Measurements from ENCODE around the gene LMNTD1.
"Not testable (repeated sequence)": the region's sequence is repeated elsewhere in the genome, so short reads cannot be mapped to it uniquely, and the experiment has no call there.

Gene LMNTD1, protein sequence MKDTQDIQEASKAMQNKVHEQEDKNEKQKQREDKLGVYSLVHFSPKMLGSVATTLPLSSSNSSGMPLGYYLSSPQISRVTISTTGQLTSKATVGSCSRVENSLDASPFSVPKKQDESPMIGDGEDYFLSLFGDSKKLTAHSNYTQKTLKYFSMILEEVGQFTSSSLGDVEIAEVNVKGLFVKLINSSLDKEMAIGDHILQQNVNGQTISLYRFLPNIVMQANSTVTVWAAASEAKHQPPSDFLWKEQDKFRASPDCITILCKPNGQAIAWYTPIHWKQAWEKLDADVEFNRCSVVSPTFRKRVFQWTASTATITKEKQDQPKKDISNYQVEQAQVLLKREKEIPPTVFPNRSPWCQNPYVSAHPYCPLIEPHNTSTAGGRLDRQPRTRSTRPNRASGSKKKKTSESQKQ

DNA sequence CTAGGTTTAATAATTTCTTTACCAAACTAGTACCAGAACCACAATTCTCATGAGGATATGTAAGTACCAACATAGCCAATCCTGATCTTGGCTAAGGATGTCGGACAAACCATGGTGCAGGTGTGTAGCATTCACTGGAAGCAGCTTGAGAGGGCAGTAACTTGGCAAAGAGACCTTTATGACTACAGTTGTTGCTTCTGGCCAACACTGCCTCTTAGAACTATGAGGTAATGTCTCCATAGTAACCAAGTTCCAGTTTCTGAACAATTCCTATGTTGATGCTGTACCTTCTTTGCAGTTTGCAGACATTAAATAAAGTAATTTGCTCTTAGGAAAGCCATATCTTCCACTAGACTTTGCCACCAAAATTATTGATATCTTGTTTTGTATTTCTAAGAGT, at the start of gene LMNTD1:
Gene LMNTD1 (minus strand): TSS at position 186 of the 400 bp plus-strand sequence. CDS start 324 bp downstream, outside the sequence.
- Histone ChIP-seq H3K36me3 (ENCODE audit: control insufficient read depth in 2 of 2, insufficient read depth in 2 of 2, low read length in 2 of 2) (no peaks in the 10 kb centered on the region), H3K4me1 (ENCODE audit: control insufficient read depth in 2 of 2, insufficient read depth in 2 of 2, low read length in 2 of 2) (no peaks in the 10 kb centered on the region), H3K4me3 (ENCODE audit: low read length in 2 of 2) (no peak within 1 kb of the TSS), H3K9ac (ENCODE audit: low read depth in 1 of 2, low read length in 2 of 2) (no peak within 1 kb of the TSS), H3K9me3 (ENCODE audit: control insufficient read depth in 2 of 2, low read length in 2 of 2) (no peaks in the 10 kb centered on the region), H3K27ac (ENCODE audit: low read depth in 2 of 2, low read length in 2 of 2) (no peak within 1 kb of the TSS), H3K27me3 (ENCODE audit: control insufficient read depth in 2 of 2, insufficient read depth in 2 of 2, low read length in 2 of 2) (no peaks in the 10 kb centered on the region)

DNA sequence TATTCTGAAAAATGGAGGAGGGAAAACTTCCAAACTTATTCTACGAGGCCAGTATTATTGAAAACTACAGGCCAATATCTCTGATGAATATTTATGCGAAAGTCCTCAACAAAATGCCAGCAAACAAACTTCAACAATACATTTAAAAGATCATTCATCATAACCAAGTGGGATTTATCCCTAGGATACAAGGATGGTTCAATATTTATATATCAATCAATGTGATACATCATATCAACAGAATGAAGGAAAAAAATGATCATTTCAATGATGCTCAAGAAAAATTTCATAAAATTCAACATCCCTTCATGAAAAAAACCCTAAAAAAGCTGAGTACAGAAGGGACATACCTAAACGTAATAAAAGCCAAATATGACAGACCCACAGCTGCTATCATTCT, 45.9 kb upstream of the LMNTD1 start:
- no peaks in the 10 kb centered on the region for H3K9me3 ChIP-seq (ENCODE audit: control insufficient read depth in 2 of 2, low read length in 2 of 2)
- H3K9ac ChIP-seq (ENCODE audit: low read depth in 1 of 2, low read length in 2 of 2), result no peak overlapping the region
- no peaks in the 10 kb centered on the region for H3K27me3 ChIP-seq (ENCODE audit: control insufficient read depth in 2 of 2, insufficient read depth in 2 of 2, low read length in 2 of 2)
- no peak overlapping the region for H3K27ac ChIP-seq (ENCODE audit: low read depth in 2 of 2, low read length in 2 of 2)
- H3K36me3 ChIP-seq (ENCODE audit: control insufficient read depth in 2 of 2, insufficient read depth in 2 of 2, low read length in 2 of 2), result no peaks in the 10 kb centered on the region
- H3K4me1 ChIP-seq (ENCODE audit: control insufficient read depth in 2 of 2, insufficient read depth in 2 of 2, low read length in 2 of 2), result no peaks in the 10 kb centered on the region
- no peak overlapping the region for H3K4me3 ChIP-seq (ENCODE audit: low read length in 2 of 2)

DNA sequence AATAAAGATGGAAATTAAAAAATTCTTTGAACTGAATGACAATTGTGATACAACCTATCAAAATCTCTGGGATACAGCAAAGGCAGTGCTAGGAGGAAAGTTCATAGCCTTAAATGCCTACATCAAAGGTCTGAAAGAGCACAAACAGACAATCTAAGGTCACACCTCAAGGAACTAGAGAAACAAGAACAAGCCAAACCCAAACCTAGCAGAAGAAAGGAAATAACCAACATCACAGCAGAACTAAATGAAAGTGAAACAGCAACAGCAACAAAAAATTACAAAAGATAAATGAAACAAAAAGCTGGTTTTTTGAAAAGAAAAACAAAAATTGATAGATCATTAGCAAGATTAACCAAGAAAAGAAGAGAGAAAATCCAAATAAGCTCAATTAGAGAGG, 42.4 kb upstream of the LMNTD1 start:
- H3K4me3 ChIP-seq (ENCODE audit: low read length in 2 of 2); H3K27ac ChIP-seq (ENCODE audit: low read depth in 2 of 2, low read length in 2 of 2); H3K36me3 ChIP-seq (ENCODE audit: control insufficient read depth in 2 of 2, insufficient read depth in 2 of 2, low read length in 2 of 2); H3K9ac ChIP-seq (ENCODE audit: low read depth in 1 of 2, low read length in 2 of 2); H3K27me3 ChIP-seq (ENCODE audit: control insufficient read depth in 2 of 2, insufficient read depth in 2 of 2, low read length in 2 of 2); H3K4me1 ChIP-seq (ENCODE audit: control insufficient read depth in 2 of 2, insufficient read depth in 2 of 2, low read length in 2 of 2); H3K9me3 ChIP-seq (ENCODE audit: control insufficient read depth in 2 of 2, low read length in 2 of 2): not testable (repeated sequence)

DNA sequence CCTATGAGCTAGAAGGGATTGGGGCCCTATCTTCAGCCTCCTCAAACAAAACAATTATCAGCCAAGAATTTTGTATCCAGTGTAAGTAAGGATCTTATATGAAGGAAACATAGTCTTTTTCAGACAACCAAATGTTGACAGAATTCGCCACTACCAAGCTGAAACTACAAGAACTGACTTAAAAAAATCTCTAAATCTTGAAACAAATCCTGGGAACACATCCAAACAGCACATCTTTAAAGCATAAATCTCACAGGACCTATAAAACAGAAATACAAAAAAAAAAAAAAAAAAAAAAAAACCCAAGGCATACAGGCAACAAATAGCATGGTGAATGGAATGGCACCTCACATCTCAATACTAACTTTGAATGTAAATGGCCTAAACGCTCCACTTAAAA, 41.3 kb upstream of the LMNTD1 start:
- no peaks in the 10 kb centered on the region for H3K9me3 ChIP-seq (ENCODE audit: control insufficient read depth in 2 of 2, low read length in 2 of 2)
- no peaks in the 10 kb centered on the region for H3K4me1 ChIP-seq (ENCODE audit: control insufficient read depth in 2 of 2, insufficient read depth in 2 of 2, low read length in 2 of 2)
- H3K27ac ChIP-seq (ENCODE audit: low read depth in 2 of 2, low read length in 2 of 2), result no peak overlapping the region
- no peaks in the 10 kb centered on the region for H3K36me3 ChIP-seq (ENCODE audit: control insufficient read depth in 2 of 2, insufficient read depth in 2 of 2, low read length in 2 of 2)
- no peak overlapping the region for H3K9ac ChIP-seq (ENCODE audit: low read depth in 1 of 2, low read length in 2 of 2)
- no peak overlapping the region for H3K4me3 ChIP-seq (ENCODE audit: low read length in 2 of 2)
- H3K27me3 ChIP-seq (ENCODE audit: control insufficient read depth in 2 of 2, insufficient read depth in 2 of 2, low read length in 2 of 2), result no peaks in the 10 kb centered on the region

DNA sequence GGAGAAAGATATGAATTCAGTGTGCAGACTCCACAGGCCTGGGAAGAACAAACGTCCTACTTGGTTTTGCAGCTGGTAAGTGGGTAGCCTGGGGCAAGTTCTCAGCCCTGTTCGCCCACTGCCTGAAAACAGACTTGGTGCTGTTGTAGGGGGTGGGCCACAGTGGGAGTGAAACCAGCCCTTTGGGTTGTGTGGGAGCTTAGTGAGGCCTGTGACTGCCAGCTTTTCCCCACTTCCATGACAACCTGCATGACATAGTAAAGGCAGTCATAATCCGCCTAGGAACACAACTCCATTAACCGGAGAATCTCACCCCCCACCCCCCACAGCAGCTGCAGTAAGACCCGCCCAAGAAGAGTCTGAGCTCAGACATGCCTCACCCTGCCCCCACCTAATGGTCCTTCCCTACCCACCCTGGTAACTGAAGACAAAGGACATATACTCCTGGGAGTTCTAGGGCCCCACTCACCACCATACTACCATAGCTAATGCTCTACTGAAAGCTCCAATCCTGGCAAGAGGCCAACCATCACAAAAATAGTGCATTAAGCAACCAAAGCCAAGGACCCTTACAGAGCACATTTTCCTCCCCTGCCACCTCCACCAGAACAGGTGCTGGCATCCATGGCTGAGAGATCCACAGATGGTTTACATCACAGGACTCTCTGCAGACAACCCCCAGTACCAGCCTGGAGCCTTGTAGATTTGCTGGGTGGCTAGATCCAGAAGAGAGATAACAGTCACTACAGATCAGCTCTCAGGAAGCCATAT, 39.8 kb upstream of the LMNTD1 start:
- Histone ChIP-seq H3K9me3 (ENCODE audit: control insufficient read depth in 2 of 2, low read length in 2 of 2) (no peaks in the 10 kb centered on the region), H3K36me3 (ENCODE audit: control insufficient read depth in 2 of 2, insufficient read depth in 2 of 2, low read length in 2 of 2) (no peaks in the 10 kb centered on the region)

DNA sequence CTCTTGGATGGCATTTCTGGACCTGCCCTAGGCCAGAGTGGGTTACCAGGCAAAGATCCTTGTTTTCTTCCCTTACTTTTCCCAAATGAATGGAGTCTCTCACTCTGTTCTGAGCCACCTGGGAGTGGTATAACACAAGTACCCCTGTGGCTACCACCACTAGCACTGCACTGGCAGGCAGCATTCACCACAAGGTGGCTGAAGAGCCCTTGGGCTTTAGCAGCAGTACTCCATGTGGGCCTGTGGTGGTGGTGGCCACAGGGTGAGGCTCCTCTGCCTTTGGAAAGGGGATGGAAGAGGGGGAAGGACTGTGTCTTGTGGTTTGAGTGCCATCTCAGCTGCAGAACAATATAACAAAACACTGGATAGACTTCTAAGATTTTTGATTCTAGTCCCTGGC, 38.1 kb upstream of the LMNTD1 start:
- H3K36me3 ChIP-seq (ENCODE audit: control insufficient read depth in 2 of 2, insufficient read depth in 2 of 2, low read length in 2 of 2), result no peaks in the 10 kb centered on the region
- H3K27ac ChIP-seq (ENCODE audit: low read depth in 2 of 2, low read length in 2 of 2), result no peak overlapping the region
- no peak overlapping the region for H3K4me3 ChIP-seq (ENCODE audit: low read length in 2 of 2)
- H3K9me3 ChIP-seq (ENCODE audit: control insufficient read depth in 2 of 2, low read length in 2 of 2), result no peaks in the 10 kb centered on the region
- H3K9ac ChIP-seq (ENCODE audit: low read depth in 1 of 2, low read length in 2 of 2), result no peak overlapping the region
- H3K4me1 ChIP-seq (ENCODE audit: control insufficient read depth in 2 of 2, insufficient read depth in 2 of 2, low read length in 2 of 2), result no peaks in the 10 kb centered on the region
- H3K27me3 ChIP-seq (ENCODE audit: control insufficient read depth in 2 of 2, insufficient read depth in 2 of 2, low read length in 2 of 2), result no peaks in the 10 kb centered on the region

More for the DNA sequence above, 39.8 kb upstream of the LMNTD1 start:
- Histone ChIP-seq H3K4me3 (ENCODE audit: low read length in 2 of 2) (no peak overlapping the region), H3K27ac (ENCODE audit: low read depth in 2 of 2, low read length in 2 of 2) (no peak overlapping the region), H3K27me3 (ENCODE audit: control insufficient read depth in 2 of 2, insufficient read depth in 2 of 2, low read length in 2 of 2) (no peaks in the 10 kb centered on the region), H3K9ac (ENCODE audit: low read depth in 1 of 2, low read length in 2 of 2) (no peak overlapping the region), H3K4me1 (ENCODE audit: control insufficient read depth in 2 of 2, insufficient read depth in 2 of 2, low read length in 2 of 2) (no peaks in the 10 kb centered on the region)

DNA sequence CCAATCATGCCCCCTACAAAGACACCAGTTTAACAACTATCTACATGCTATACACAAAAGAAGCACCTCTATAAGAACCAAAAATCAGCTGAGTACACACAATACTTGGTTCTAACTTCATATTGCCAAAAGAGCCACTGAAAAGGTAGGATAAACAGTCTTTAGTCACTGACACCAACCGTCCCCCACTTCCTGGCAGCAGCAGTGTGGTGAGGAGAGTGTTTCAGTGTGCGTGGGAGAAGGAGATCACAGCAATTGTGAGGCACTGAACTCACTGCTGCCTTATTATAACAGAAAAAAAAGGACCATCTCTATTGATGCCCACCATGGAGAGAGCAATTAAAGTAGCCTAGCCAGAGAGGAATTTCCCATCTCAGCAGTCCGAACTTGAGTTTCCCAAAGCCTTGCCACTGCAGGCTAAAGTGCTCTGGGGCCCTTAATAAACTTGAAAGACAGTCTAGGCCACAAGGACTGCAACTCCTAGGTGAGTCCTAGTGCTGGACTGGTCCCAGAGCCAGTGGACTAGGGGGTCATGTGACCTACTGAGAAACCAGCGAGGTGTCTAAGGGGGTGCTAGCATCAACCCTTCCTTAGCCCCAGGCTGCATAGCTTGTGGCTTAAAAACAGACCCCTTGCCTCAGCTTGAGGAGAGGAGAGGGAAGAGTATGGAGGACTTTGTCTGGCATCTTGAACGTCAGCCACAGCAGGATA, 37.1 kb upstream of the LMNTD1 start:
- Histone ChIP-seq H3K4me1 (ENCODE audit: control insufficient read depth in 2 of 2, insufficient read depth in 2 of 2, low read length in 2 of 2) (no peaks in the 10 kb centered on the region), H3K27ac (ENCODE audit: low read depth in 2 of 2, low read length in 2 of 2) (peak overlapping the region in 1 of 2 donors; percentile 10), H3K9me3 (ENCODE audit: control insufficient read depth in 2 of 2, low read length in 2 of 2) (no peaks in the 10 kb centered on the region), H3K9ac (ENCODE audit: low read depth in 1 of 2, low read length in 2 of 2) (no peak overlapping the region), H3K36me3 (ENCODE audit: control insufficient read depth in 2 of 2, insufficient read depth in 2 of 2, low read length in 2 of 2) (no peaks in the 10 kb centered on the region), H3K27me3 (ENCODE audit: control insufficient read depth in 2 of 2, insufficient read depth in 2 of 2, low read length in 2 of 2) (no peaks in the 10 kb centered on the region), H3K4me3 (ENCODE audit: low read length in 2 of 2) (no peak overlapping the region)

DNA sequence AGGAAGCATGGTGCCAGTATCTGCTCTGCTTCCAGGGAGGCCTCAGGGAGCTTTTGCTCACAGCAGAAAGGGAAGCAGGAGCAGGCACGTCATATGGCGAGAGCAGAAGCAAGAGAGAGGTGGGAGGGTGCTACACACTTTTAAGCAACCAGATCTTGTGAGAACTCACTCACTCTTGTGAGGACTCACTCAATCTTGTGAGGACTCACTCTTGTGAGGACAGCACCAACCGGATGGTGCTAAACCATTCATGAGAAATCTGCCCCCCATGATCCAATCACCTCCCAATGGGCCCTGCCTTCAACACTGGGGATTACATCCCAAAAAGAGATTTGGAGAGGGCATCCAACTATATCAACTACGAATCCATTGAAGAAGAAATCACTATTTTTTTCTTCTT, 34.3 kb upstream of the LMNTD1 start:
- Histone ChIP-seq H3K36me3 (ENCODE audit: control insufficient read depth in 2 of 2, insufficient read depth in 2 of 2, low read length in 2 of 2) (no peaks in the 10 kb centered on the region), H3K27ac (ENCODE audit: low read depth in 2 of 2, low read length in 2 of 2) (no peak overlapping the region), H3K4me1 (ENCODE audit: control insufficient read depth in 2 of 2, insufficient read depth in 2 of 2, low read length in 2 of 2) (no peaks in the 10 kb centered on the region), H3K9me3 (ENCODE audit: control insufficient read depth in 2 of 2, low read length in 2 of 2) (no peaks in the 10 kb centered on the region), H3K4me3 (ENCODE audit: low read length in 2 of 2) (no peak overlapping the region), H3K27me3 (ENCODE audit: control insufficient read depth in 2 of 2, insufficient read depth in 2 of 2, low read length in 2 of 2) (no peaks in the 10 kb centered on the region), H3K9ac (ENCODE audit: low read depth in 1 of 2, low read length in 2 of 2) (no peak overlapping the region)

DNA sequence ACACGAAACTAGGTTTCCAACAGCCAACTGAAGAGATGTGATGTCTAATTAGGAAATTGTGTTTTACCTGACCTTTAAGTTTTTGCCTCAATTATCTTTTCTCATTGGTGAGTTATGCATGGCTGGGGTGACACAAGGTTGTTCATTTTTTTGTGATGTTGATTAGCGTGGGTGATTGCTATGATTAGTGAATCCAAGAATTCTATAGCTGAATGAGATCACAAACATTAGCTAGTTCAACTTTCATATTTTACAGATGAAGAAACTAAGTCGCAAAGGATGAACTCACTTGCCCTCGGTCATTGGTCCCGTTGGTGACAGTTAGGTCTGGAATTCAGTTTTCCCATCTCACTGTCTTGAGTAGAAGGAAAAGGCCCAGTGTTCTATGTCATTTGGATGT, 32.6 kb upstream of the LMNTD1 start:
- H3K36me3 ChIP-seq (ENCODE audit: control insufficient read depth in 2 of 2, insufficient read depth in 2 of 2, low read length in 2 of 2), result no peaks in the 10 kb centered on the region
- H3K4me1 ChIP-seq (ENCODE audit: control insufficient read depth in 2 of 2, insufficient read depth in 2 of 2, low read length in 2 of 2), result no peaks in the 10 kb centered on the region
- H3K9ac ChIP-seq (ENCODE audit: low read depth in 1 of 2, low read length in 2 of 2), result no peak overlapping the region
- H3K4me3 ChIP-seq (ENCODE audit: low read length in 2 of 2), result no peak overlapping the region
- H3K9me3 ChIP-seq (ENCODE audit: control insufficient read depth in 2 of 2, low read length in 2 of 2), result no peaks in the 10 kb centered on the region
- no peak overlapping the region for H3K27ac ChIP-seq (ENCODE audit: low read depth in 2 of 2, low read length in 2 of 2)
- no peaks in the 10 kb centered on the region for H3K27me3 ChIP-seq (ENCODE audit: control insufficient read depth in 2 of 2, insufficient read depth in 2 of 2, low read length in 2 of 2)

DNA sequence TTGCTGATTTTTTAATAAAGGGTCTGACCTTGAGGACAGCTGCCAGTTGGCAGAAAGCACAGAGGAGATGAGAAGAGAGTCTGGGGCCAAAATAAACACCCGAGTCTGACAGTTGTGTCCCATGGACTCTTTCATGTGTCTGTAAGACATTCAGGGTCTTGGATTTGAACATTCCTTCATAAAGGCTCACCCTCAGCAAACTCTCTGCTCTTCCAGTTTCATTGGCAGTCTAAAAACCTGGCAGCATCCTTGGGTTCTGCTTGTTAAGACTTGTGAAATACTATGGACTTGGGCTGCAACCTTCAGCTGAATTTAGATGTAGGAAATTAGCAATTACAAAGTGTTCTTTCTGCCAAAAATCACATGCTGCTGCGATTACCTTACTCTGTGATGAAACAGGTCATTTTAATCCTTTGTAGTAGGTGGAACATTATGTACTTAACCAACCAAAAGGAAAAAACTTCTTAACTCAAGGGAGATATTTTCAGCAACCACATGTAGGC, 32.0 kb upstream of the LMNTD1 start:
- Histone ChIP-seq H3K27me3 (ENCODE audit: control insufficient read depth in 2 of 2, insufficient read depth in 2 of 2, low read length in 2 of 2) (no peaks in the 10 kb centered on the region), H3K9ac (ENCODE audit: low read depth in 1 of 2, low read length in 2 of 2) (no peak overlapping the region), H3K36me3 (ENCODE audit: control insufficient read depth in 2 of 2, insufficient read depth in 2 of 2, low read length in 2 of 2) (no peaks in the 10 kb centered on the region), H3K9me3 (ENCODE audit: control insufficient read depth in 2 of 2, low read length in 2 of 2) (no peaks in the 10 kb centered on the region), H3K27ac (ENCODE audit: low read depth in 2 of 2, low read length in 2 of 2) (no peak overlapping the region), H3K4me3 (ENCODE audit: low read length in 2 of 2) (no peak overlapping the region), H3K4me1 (ENCODE audit: control insufficient read depth in 2 of 2, insufficient read depth in 2 of 2, low read length in 2 of 2) (no peaks in the 10 kb centered on the region)

Measured in mucosa of rectum (tissue), 2 donors.